Right cardiac atrium (tissue), 5 donors: ENCODE measurements around the gene TRAPPC12. TPM values are rescaled to one million over a fixed set of nuclear protein-coding genes. Genes with fewer than 3 reads are reported as not detected.

Source experiments
- ATAC-seq, 2 donors: fragments of 200-7000 bp; cut with Tn5 transposase; one replicate each; pipeline versions ENCODE4 v1.8.0 to v1.9.1; 2020; ENCODE audit warnings: moderate library complexity in 2 of 2, mild to moderate bottlenecking in 1 of 2
- DNase-seq, 3 donors: peaks; one replicate each; pipeline ENCODE4 v3.0.0-alpha.2; 2020
- H3K27ac ChIP-seq: one replicate; pipeline ENCODE4 v1.5.1; 2013; ENCODE audit warnings: mild to moderate bottlenecking, low read length, control low read depth, moderate library complexity
- H3K27me3 ChIP-seq: one replicate; pipeline ENCODE4 v1.6.1; 2013; ENCODE audit not compliant: control insufficient read depth, insufficient read depth
- H3K4me1 ChIP-seq: one replicate; pipeline ENCODE4 v1.6.1; 2013; ENCODE audit warnings: low read length; ENCODE audit not compliant: control insufficient read depth, insufficient read depth
- H3K4me3 ChIP-seq: one replicate; pipeline ENCODE4 v1.5.1; 2013; ENCODE audit warnings: low read length, control low read depth
- H3K9me3 ChIP-seq: one replicate; pipeline ENCODE4 v1.6.1; 2013; ENCODE audit warnings: low read length; ENCODE audit not compliant: control insufficient read depth
- WGBS: extraction: QIAGEN DNeasy Blood & Tissue Kit; methylation state at CpG from one replicate; pipeline ENCODE4 v1.1.7; 2013; 5-methylcytosine and 5-hydroxymethylcytosine counted together
- intact Hi-C, 4 donors: fragments of 100-400 bp; cut with DNase I; formaldehyde crosslinking; loops; one replicate each; pipeline versions ENCODE4 v1.11.0 to v1.14.0; 2022 to 2023
- polyA plus RNA-seq: library from polyadenylated mRNA; stranded (reverse); fragments of 200-250 nt; gene quantifications from one replicate; pipeline ENCODE4 v1.2.3, GENCODE V29; 2013
- total RNA-seq, 4 donors: library from RNA; stranded (reverse); fragmentation: NEBNext Ultra II Directional; extraction: Animal tissue kit (Norgen Biotek cat#: 25700); gene quantifications; one replicate each; pipeline ENCODE4 v1.2.1, GENCODE V29; 2021
- donor health status: healthy with polysubstance abuse.
- donor health status: DM: no; HTN: yes; CAD: no.
- donor health status: DM: no; HTN: no; CAD: no.
- donor health status: DM: no; HTN: yes; CAD: no; lungs with severe emphysema.
- donor health status: DM: yes; HTN: yes; CAD: no.

Gene TRAPPC12
- total and polyA plus RNA-seq, 5 donors, result 93.4 to 137 (median 128) TPM

DNA sequence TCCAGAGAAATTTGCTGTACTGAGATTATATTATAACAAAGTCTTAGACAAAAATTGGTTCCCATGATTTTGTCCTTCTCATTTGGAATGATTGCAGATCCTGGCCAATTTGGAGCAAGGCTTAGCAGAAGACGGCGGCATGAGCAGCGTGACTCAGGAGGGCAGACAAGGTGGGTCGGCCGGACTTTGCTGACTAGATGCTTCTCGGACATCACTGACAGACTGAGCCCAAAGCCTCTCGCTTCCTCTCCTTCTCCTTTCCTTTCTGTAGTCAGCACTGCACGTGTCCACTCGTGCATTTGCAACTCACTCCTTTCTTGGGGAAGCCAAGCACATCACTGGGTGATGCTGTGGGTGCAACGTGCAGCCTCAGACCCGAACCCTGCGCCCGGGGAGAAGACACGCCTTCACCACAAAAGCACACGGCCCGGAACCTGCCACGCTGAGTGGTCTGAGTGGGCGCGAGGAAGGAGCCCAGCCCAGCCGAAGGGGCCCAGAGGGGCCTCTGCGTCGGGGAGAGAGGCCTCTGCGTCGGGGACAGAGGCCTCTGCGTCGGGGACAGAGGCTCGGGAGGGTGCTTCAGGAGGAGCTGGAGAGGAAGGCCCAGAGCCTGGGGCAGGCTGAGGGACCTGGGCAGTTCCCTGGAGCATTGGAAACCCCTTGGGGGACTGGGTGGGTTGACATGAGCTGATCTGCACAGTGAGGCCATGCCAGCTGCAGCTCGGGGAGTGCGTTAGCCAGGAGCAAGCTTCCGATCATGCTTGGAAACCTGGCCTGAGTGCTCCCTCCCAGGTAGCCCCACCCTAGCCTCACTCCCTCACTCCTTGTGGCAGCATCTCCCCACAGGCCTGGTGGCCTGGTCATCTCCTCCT, 78.3 kb downstream of the TRAPPC12 start:
- H3K4me1 ChIP-seq, result peaks cover 3% of the 10 kb centered on the region
- intact Hi-C loops, result no loop called here
- WGBS, result 90% methylated on average over 30 of the region's 30 CpGs
- no peaks in the 10 kb centered on the region for H3K27me3 ChIP-seq
- no peak overlapping the region for H3K27ac ChIP-seq
- H3K9me3 ChIP-seq, result no peaks in the 10 kb centered on the region
- H3K4me3 ChIP-seq, result no peak overlapping the region
- no peak for DNase-seq
- no peak for ATAC-seq

DNA sequence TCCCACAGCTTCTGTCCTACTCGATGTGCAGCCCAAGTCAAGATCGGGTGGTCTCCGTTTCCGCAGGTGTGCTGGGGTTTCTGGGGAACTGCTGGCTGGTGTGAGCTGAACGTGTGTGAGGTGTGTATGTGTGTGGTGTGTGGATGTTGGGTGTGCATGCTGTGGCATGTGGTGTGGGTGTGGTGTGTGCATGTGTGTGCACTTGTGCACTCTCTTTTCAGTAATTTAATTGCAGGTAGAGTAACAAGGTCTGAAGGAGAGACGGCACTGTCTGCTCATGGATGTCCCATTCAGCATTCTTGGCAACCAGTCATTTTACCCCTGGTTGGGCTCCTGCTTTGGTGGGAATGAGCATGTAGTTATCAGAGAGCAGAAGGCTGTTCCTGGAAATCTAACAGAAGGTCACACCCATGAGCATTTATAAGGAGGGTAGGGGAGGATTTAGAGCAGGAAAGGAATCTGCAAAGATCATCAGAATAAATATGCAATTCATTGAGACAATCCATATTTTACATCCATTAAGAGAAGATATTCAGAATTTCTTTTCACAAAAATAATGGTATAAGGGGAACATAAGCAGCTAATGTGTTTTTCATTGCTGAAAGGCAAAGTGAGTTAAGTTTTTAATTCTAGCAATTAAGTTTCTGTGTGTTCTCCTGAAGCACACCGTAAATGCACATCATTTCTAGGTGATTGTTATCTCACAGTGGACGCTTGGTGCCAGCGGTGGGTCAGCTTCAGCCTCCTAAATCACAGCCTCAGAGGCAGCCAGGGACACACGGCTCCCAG, 79.1 kb downstream of the TRAPPC12 start:
- no peaks in the 10 kb centered on the region for H3K27me3 ChIP-seq
- intact Hi-C loops, result no loop called here
- H3K27ac ChIP-seq, result peak overlapping the region; percentile 46
- H3K4me3 ChIP-seq, result no peak overlapping the region
- WGBS, result 65% methylated on average over 10 of the region's 10 CpGs
- peak in 1 of 2 donors; percentile 43 for ATAC-seq
- peaks cover 3% of the 10 kb centered on the region for H3K4me1 ChIP-seq
- H3K9me3 ChIP-seq, result no peaks in the 10 kb centered on the region
- DNase-seq, result no peak

- intact Hi-C loops, result loop anchor here in 1 of 4 donors (5.0 kb wide), 1 partner anchor 32 kb away; no protein-coding TSS in a partner anchor
- Histone ChIP-seq H3K4me1 (peaks cover 3% of the 10 kb centered on the region), H3K27ac (peak overlapping the region; percentile 88), H3K4me3 (no peak overlapping the region), H3K9me3 (no peaks in the 10 kb centered on the region), H3K27me3 (no peaks in the 10 kb centered on the region)
- peak; percentile 58 to 84 (median 83) for DNase-seq
- peak; percentile 79 to 86 for ATAC-seq
- WGBS, result 64% methylated on average over 25 of the region's 25 CpGs
These were observed 79.9 kb downstream of the TRAPPC12 start for GRCh38 chr2:3459185-3460015.

DNA sequence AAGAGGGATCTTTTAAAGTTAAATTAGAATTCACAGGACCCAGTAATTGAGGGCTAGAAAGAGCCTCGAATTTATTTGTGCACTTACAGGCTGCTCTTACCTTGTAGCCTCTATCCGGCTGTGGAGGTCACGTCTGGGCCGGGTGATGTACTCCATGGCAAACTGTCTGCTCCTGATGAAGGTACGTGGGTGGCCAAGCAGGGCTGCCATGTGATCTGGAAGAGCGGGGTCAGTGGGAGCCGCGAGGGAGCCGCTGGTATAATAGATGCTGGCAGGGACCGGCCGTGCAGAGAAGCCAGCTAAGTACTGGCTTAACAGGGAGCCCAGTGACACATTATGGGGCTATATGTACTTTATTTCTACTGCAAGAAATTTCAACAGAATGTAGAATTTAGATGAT, 80.7 kb downstream of the TRAPPC12 start:
- 62% methylated on average over 11 of the region's 11 CpGs for WGBS
- ATAC-seq, result peak; percentile 7 to 31
- peak overlapping the region; percentile 88 for H3K27ac ChIP-seq
- H3K27me3 ChIP-seq, result no peaks in the 10 kb centered on the region
- H3K4me1 ChIP-seq, result peaks cover 3% of the 10 kb centered on the region
- H3K9me3 ChIP-seq, result no peaks in the 10 kb centered on the region
- intact Hi-C loops, result loop anchor here in 1 of 4 donors (5.0 kb wide), 1 partner anchor 33 kb away; no protein-coding TSS in a partner anchor
- peak in 1 of 3 donors; percentile 64 for DNase-seq
- no peak overlapping the region for H3K4me3 ChIP-seq

DNA sequence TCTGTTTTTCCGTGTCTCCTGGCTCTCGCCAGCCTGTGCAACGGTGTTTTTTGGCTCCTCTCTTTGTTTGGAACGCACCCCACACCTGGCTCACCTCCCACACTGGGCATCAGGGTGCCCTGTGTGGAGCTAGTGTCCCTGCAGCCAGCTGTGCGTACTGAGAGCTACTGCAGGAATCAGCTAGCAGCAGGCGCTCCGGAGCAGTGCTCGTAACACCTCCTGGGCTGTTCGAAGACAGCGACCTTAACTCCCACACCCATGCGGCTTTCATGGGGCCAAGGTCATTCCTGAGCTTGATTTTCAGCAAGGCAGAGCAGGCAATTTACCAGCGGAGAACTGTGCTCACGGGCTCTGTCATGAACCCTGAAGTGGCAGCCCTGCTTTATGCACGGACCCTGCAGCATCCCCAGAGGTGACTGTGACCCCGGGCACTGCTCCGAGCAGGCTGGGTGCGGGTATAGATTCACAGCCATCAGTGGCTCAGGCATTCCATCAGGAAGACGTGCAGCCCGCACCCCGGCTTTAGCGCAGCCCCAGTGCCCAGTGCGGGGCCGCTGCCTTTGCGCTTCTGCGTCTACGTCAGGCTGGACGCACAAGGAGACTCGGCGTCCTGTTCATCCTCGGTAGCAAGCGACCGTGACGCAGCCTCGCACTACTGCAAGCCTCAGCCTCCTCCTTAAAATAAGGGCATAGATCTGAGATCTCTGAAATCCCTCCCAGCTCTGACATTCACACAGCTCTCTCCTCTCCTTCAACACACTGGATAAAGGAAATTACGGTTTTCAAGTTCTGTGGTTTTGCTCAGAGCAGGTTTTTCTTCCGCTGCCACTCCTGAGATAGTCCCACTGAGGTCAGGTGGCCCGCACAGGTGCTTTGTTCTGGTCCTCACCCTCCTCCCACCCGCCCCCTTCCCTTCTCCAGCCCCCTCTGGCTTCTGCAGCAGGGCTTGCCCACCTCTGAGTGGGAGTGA, 81.6 kb downstream of the TRAPPC12 start:
- ATAC-seq (peak in 1 of 2 donors; percentile 42), DNase-seq (peak in 1 of 3 donors; percentile 66)
- Histone ChIP-seq H3K4me1 (peaks cover 3% of the 10 kb centered on the region), H3K27ac (peak overlapping the region; percentile 69), H3K9me3 (no peaks in the 10 kb centered on the region), H3K4me3 (no peak overlapping the region), H3K27me3 (no peaks in the 10 kb centered on the region)
- WGBS, result 79% methylated on average over 38 of the region's 38 CpGs
- intact Hi-C loops, result loop anchor here in 1 of 4 donors (5.0 kb wide), 1 partner anchor 34 kb away; no protein-coding TSS in a partner anchor

DNA sequence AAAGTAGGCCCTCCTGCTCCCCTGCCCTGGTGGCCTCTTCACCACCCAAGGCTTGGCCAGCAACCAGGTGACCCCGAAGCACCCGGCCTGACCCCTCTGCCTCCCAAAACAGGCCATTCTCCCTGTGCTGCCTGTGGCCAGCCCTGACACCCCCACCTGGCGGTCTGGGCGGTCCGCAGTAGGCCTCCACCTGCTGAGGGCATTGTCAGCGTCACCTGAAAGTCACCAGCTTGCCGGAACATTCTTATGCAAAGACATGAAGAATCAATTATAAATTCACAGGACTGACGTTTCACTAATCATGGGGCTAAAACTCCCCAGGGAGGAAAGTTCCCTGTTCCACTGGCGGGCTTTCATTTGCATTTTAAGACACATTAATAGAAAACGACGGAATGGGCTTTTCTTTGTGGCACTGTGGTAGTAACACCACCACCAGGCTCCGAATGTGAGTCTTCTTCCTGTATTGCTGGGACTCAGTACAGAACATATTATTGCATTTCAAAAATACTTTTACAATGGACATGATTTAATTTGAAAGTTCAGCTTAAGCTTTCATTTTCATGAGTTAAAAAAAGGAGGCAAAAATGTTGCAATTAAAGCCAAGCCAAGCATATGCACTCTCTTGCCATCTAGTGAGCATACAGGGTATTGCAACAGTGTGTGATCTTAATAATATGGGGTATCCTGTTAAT, 82.5 kb downstream of the TRAPPC12 start:
- 61% methylated on average over 12 of the region's 12 CpGs for WGBS

DNA sequence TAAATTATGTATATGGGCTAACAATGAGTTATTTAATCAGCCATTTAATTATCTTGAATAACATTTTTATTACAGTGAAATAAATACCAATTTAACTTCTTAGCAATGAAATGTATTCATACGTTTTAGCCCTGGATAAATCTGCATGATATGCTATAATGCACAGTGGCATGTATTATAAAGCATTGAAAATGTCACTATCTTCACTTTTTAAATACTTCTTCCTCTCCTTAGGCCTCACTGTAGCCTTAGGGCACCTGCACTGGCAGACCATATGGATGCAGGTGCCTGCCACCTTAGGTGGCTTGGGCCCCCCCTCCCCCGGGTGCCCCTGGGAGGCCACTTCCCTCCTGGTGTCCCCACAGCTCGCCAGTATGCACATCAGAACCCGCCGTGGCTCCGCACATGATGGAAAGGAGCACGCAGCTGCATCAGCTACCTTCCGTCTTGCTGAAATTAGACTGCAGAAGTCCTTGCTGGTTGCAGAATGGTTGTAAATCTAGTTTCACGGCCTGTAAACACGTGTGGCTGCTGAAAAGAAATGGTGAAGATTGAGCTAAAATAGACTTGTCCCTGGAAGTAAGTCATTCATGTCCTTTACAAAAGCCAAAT, 83.1 kb downstream of the TRAPPC12 start:
- 76% methylated on average over 10 of the region's 10 CpGs for WGBS
- Histone ChIP-seq H3K4me1 (peaks cover 3% of the 10 kb centered on the region), H3K4me3 (no peak overlapping the region), H3K27ac (no peak overlapping the region), H3K27me3 (no peaks in the 10 kb centered on the region), H3K9me3 (no peaks in the 10 kb centered on the region)
- no peak for ATAC-seq
- intact Hi-C loops, result loop anchor here in 1 of 4 donors (5.0 kb wide), 1 partner anchor 35 kb away; no protein-coding TSS in a partner anchor
- DNase-seq, result peak in 2 of 3 donors; percentile 47 to 54

More for the DNA sequence above, 82.5 kb downstream of the TRAPPC12 start:
- no peak for ATAC-seq
- Histone ChIP-seq H3K4me1 (peaks cover 3% of the 10 kb centered on the region), H3K27ac (no peak overlapping the region), H3K4me3 (no peak overlapping the region), H3K27me3 (no peaks in the 10 kb centered on the region), H3K9me3 (no peaks in the 10 kb centered on the region)
- DNase-seq, result peak in 2 of 3 donors; percentile 51 to 61
- intact Hi-C loops, result loop anchor here in 1 of 4 donors (5.0 kb wide), 1 partner anchor 35 kb away; no protein-coding TSS in a partner anchor

- Histone ChIP-seq H3K4me1 (peaks cover 3% of the 10 kb centered on the region), H3K27ac (no peak overlapping the region), H3K27me3 (no peaks in the 10 kb centered on the region), H3K9me3 (no peaks in the 10 kb centered on the region), H3K4me3 (no peak overlapping the region)
- ATAC-seq, result no peak
- peak in 1 of 3 donors; percentile 46 for DNase-seq
- 85% methylated on average over 25 of the region's 25 CpGs for WGBS
- intact Hi-C loops, result loop anchor here in 1 of 4 donors (5.0 kb wide), 1 partner anchor 36 kb away; no protein-coding TSS in a partner anchor
These were observed 83.8 kb downstream of the TRAPPC12 start for GRCh38 chr2:3463186-3463835.
